ENCODE data around the gene LATS2. TPM values are rescaled to one million over a fixed set of nuclear protein-coding genes. Genes with fewer than 3 reads are reported as not detected.
A peak's percentile ranks its signal among the peaks of the same experiment; 100 is the strongest.

LATS2 gene
- total RNA-seq, 1 donor from 2014 or later = 44.1 TPM

GRCh38 chr13:21077788-21078353 lies 16.5 kb upstream of the LATS2 start:
- H3K27me3 ChIP-seq = no peaks in the 10 kb centered on the region
- no peak overlapping the region for H3K4me3 ChIP-seq
- intact Hi-C loops (cut with DNase I) = no loop called here
- no peak for TF ChIP-seq CTCF (IDR thresholded peaks at IDR 0.05)
- H3K27ac ChIP-seq = no peak overlapping the region
- no peak for DNase-seq
- no peak for ATAC-seq
- H3K4me1 ChIP-seq = peaks cover 33% of the 10 kb centered on the region
- H3K36me3 ChIP-seq = no peaks in the 10 kb centered on the region
- no peaks in the 10 kb centered on the region for H3K9me3 ChIP-seq

GRCh38 chr13:21077076-21077787 lies 15.8 kb upstream of the LATS2 start:
- DNase-seq (no peak), ATAC-seq (no peak)
- peaks cover 33% of the 10 kb centered on the region for H3K4me1 ChIP-seq
- no peaks in the 10 kb centered on the region for H3K9me3 ChIP-seq
- H3K27me3 ChIP-seq = no peaks in the 10 kb centered on the region
- TF ChIP-seq CTCF (IDR thresholded peaks at IDR 0.05) = no peak
- H3K27ac ChIP-seq = no peak overlapping the region
- intact Hi-C loops (cut with DNase I) = no loop called here
- no peaks in the 10 kb centered on the region for H3K36me3 ChIP-seq
- no peak overlapping the region for H3K4me3 ChIP-seq

- intact Hi-C loops (cut with DNase I) = no loop called here
- DNase-seq (no peak), ATAC-seq (no peak)
- H3K27ac ChIP-seq = no peak overlapping the region
- no peak for TF ChIP-seq CTCF (IDR thresholded peaks at IDR 0.05)
- H3K9me3 ChIP-seq = no peaks in the 10 kb centered on the region
- no peaks in the 10 kb centered on the region for H3K36me3 ChIP-seq
- no peaks in the 10 kb centered on the region for H3K27me3 ChIP-seq
- peaks cover 33% of the 10 kb centered on the region for H3K4me1 ChIP-seq
- H3K4me3 ChIP-seq = peak overlapping the region; percentile 52
Measured at GRCh38 chr13:21076253-21076652, 14.9 kb upstream of the LATS2 start.

- no peaks in the 10 kb centered on the region for H3K27me3 ChIP-seq
- H3K9me3 ChIP-seq = no peaks in the 10 kb centered on the region
- H3K4me3 ChIP-seq = peak overlapping the region; percentile 52
- DNase-seq (peak; percentile 72), ATAC-seq (peak; percentile 67)
- intact Hi-C loops (cut with DNase I) = no loop called here
- H3K4me1 ChIP-seq = peaks cover 33% of the 10 kb centered on the region
- H3K36me3 ChIP-seq = no peaks in the 10 kb centered on the region
- H3K27ac ChIP-seq = peak overlapping the region; percentile 80
- TF ChIP-seq CTCF (IDR thresholded peaks at IDR 0.05) = no peak
Measured at GRCh38 chr13:21075379-21076249, 14.2 kb upstream of the LATS2 start.

- H3K27me3 ChIP-seq = no peaks in the 10 kb centered on the region
- peaks cover 29% of the 10 kb centered on the region for H3K4me1 ChIP-seq
- peak overlapping the region; percentile 52 for H3K4me3 ChIP-seq
- H3K36me3 ChIP-seq = no peaks in the 10 kb centered on the region
- ATAC-seq = peak; percentile 63
- peak overlapping the region; percentile 80 for H3K27ac ChIP-seq
- H3K9me3 ChIP-seq = no peaks in the 10 kb centered on the region
- intact Hi-C loops (cut with DNase I) = no loop called here
- no peak for DNase-seq
- no peak for TF ChIP-seq CTCF (IDR thresholded peaks at IDR 0.05)
Measured at GRCh38 chr13:21075011-21075378, 13.6 kb upstream of the LATS2 start.
